Muscle layer of duodenum (tissue), 2 donors: Measurements from ENCODE around the gene USP22.
"Not testable (repeated sequence)": the region's sequence is repeated elsewhere in the genome, so short reads cannot be mapped to it uniquely, and the experiment has no call there.

ENCODE experiments used
- H3K27ac ChIP-seq: one replicate; pipeline ENCODE4 v1.7.0; 2013; ENCODE audit warnings: mild to moderate bottlenecking, low read length
- H3K27me3 ChIP-seq: one replicate; pipeline ENCODE4 v1.7.0; 2013; ENCODE audit warnings: low read depth, mild to moderate bottlenecking, control low read depth, low read length
- H3K36me3 ChIP-seq, 2 donors: one replicate each; pipeline ENCODE4 v1.7.0; 2013; ENCODE audit warnings: low read length in 2 of 2, control low read depth in 1 of 2, mild to moderate bottlenecking in 1 of 2; ENCODE audit not compliant: insufficient read depth in 2 of 2, control insufficient read depth in 1 of 2
- H3K4me1 ChIP-seq, 2 donors: one replicate each; pipeline ENCODE4 v1.7.0; 2013; ENCODE audit warnings: low read length in 2 of 2, mild to moderate bottlenecking in 2 of 2, control low read depth in 1 of 2, moderate library complexity in 1 of 2; ENCODE audit not compliant: insufficient read depth in 2 of 2, control insufficient read depth in 1 of 2
- H3K4me3 ChIP-seq, 2 donors: one replicate each; pipeline ENCODE4 v1.7.0; 2013; ENCODE audit warnings: low read length in 2 of 2, low read depth in 1 of 2, mild to moderate bottlenecking in 1 of 2
- H3K9me3 ChIP-seq, 2 donors: one replicate each; pipeline ENCODE4 v1.7.0; 2013; ENCODE audit warnings: low read length in 2 of 2, control low read depth in 1 of 2, mild to moderate bottlenecking in 1 of 2; ENCODE audit not compliant: control insufficient read depth in 1 of 2
- donor health status: healthy.

The USP22 gene

GRCh38 chr17:21076242-21076641, 33.4 kb upstream of the USP22 start:
- Histone ChIP-seq H3K36me3 (no peaks in the 10 kb centered on the region), H3K27ac (no peak overlapping the region), H3K4me3 (no peak overlapping the region), H3K27me3 (no peaks in the 10 kb centered on the region), H3K9me3 (no peaks in the 10 kb centered on the region), H3K4me1 (peaks cover 4 to 7% of the 10 kb centered on the region in 2 donors)

- Histone ChIP-seq H3K27me3 (no peaks in the 10 kb centered on the region), H3K4me1 (peaks cover 4 to 7% of the 10 kb centered on the region in 2 donors), H3K27ac (peak overlapping the region; percentile 56), H3K36me3 (no peaks in the 10 kb centered on the region), H3K4me3 (no peak overlapping the region), H3K9me3 (no peaks in the 10 kb centered on the region)
Observed at GRCh38 chr17:21075739-21076085, 32.9 kb upstream of the USP22 start.

- Histone ChIP-seq H3K9me3 (no peaks in the 10 kb centered on the region), H3K4me3 (no peak overlapping the region), H3K27ac (no peak overlapping the region), H3K27me3 (no peaks in the 10 kb centered on the region), H3K36me3 (no peaks in the 10 kb centered on the region), H3K4me1 (peaks cover 4 to 7% of the 10 kb centered on the region in 2 donors)
Observed at GRCh38 chr17:21072745-21073197, 30.0 kb upstream of the USP22 start.

- no peaks in the 10 kb centered on the region for H3K9me3 ChIP-seq
- no peak overlapping the region for H3K4me3 ChIP-seq
- no peaks in the 10 kb centered on the region for H3K4me1 ChIP-seq
- H3K27ac ChIP-seq = no peak overlapping the region
- H3K27me3 ChIP-seq = no peaks in the 10 kb centered on the region
- no peaks in the 10 kb centered on the region for H3K36me3 ChIP-seq
Observed at GRCh38 chr17:21066394-21066793, 23.6 kb upstream of the USP22 start.

- H3K4me1 ChIP-seq = no peaks in the 10 kb centered on the region
- no peak overlapping the region for H3K27ac ChIP-seq
- no peak overlapping the region for H3K4me3 ChIP-seq
- H3K9me3 ChIP-seq = no peaks in the 10 kb centered on the region
- no peaks in the 10 kb centered on the region for H3K27me3 ChIP-seq
- no peaks in the 10 kb centered on the region for H3K36me3 ChIP-seq
Observed at GRCh38 chr17:21061971-21062526, 19.2 kb upstream of the USP22 start.

GRCh38 chr17:21061158-21061835, 18.5 kb upstream of the USP22 start:
- H3K27ac ChIP-seq = no peak overlapping the region
- no peaks in the 10 kb centered on the region for H3K9me3 ChIP-seq
- no peaks in the 10 kb centered on the region for H3K27me3 ChIP-seq

GRCh38 chr17:21059761-21060160, 16.9 kb upstream of the USP22 start:
- H3K9me3 ChIP-seq = no peaks in the 10 kb centered on the region
- no peaks in the 10 kb centered on the region for H3K4me1 ChIP-seq
- no peaks in the 10 kb centered on the region for H3K36me3 ChIP-seq
- no peak overlapping the region for H3K27ac ChIP-seq
- no peaks in the 10 kb centered on the region for H3K27me3 ChIP-seq
- H3K4me3 ChIP-seq = no peak overlapping the region

More at GRCh38 chr17:21061158-21061835, 18.5 kb upstream of the USP22 start:
- Histone ChIP-seq H3K4me1 (no peaks in the 10 kb centered on the region), H3K4me3 (no peak overlapping the region), H3K36me3 (no peaks in the 10 kb centered on the region)

- no peak overlapping the region for H3K4me3 ChIP-seq
- no peaks in the 10 kb centered on the region for H3K27me3 ChIP-seq
- H3K27ac ChIP-seq = no peak overlapping the region
- no peaks in the 10 kb centered on the region for H3K9me3 ChIP-seq
- H3K36me3 ChIP-seq = no peaks in the 10 kb centered on the region
- no peaks in the 10 kb centered on the region for H3K4me1 ChIP-seq
Observed at GRCh38 chr17:21058098-21058893, 15.5 kb upstream of the USP22 start.

GRCh38 chr17:21053056-21053455, 10.2 kb upstream of the USP22 start:
- not testable (repeated sequence) for H3K27ac ChIP-seq, H3K4me1 ChIP-seq, H3K36me3 ChIP-seq, H3K27me3 ChIP-seq, H3K4me3 ChIP-seq, H3K9me3 ChIP-seq

- no peak overlapping the region for H3K4me3 ChIP-seq
- H3K4me1 ChIP-seq = peaks cover 0 to under 1% of the 10 kb centered on the region in 2 donors
- H3K36me3 ChIP-seq = no peaks in the 10 kb centered on the region
- H3K27me3 ChIP-seq = no peaks in the 10 kb centered on the region
- no peaks in the 10 kb centered on the region for H3K9me3 ChIP-seq
- no peak overlapping the region for H3K27ac ChIP-seq
Observed at GRCh38 chr17:21049457-21049856, 6.6 kb upstream of the USP22 start.

- no peak overlapping the region for H3K4me3 ChIP-seq
- H3K9me3 ChIP-seq = no peaks in the 10 kb centered on the region
- peaks cover 4 to 10% of the 10 kb centered on the region in 2 donors for H3K4me1 ChIP-seq
- H3K27me3 ChIP-seq = no peaks in the 10 kb centered on the region
- H3K27ac ChIP-seq = no peak overlapping the region
- H3K36me3 ChIP-seq = peaks cover 0 to 8% of the 10 kb centered on the region in 2 donors
Observed at GRCh38 chr17:21046216-21046615, 3.4 kb upstream of the USP22 start.
